Measurements from ENCODE around the gene RPRML. TPM values are rescaled to one million over a fixed set of nuclear protein-coding genes. Genes with fewer than 3 reads are reported as not detected.

RPRML gene
- total RNA-seq, 2 donors from 2014 or later = not detected

GRCh38 chr17:46951706-46952105 lies 27.3 kb downstream of the RPRML start:
- no peak for DNase-seq (ENCODE audit: low spot score)

DNA sequence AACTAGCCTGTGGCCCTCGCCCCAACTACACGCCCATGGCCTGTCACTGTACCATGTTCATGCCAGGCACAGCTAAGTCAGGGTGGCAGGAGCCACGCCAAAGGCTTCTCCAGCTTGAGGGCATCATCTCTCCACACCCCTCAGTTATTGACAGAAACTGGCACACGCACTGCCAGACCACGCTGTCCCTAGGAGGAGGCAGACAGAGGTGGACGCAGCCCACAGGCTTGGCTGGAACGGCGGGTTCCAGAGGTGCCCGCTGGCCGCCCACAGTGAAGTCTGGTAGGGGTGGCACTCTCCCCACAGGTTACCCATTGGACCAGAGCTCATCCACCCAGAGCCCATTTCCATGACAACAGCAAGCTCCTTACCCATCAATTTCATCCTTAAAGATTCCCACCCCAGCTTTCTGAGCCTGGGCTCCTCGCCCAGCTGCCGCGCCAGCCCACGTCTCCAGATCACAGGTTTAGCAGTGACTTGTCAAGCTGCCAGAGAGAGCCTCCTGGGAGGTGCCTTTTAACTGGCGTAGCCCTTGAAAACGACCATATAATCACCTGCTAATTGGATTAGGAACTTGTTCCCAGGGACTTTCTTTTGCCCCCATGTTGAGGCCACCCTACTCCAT lies 27.9 kb downstream of the RPRML start:
- no peak for DNase-seq (ENCODE audit: low spot score)
- TF ChIP-seq, protein P1, sequence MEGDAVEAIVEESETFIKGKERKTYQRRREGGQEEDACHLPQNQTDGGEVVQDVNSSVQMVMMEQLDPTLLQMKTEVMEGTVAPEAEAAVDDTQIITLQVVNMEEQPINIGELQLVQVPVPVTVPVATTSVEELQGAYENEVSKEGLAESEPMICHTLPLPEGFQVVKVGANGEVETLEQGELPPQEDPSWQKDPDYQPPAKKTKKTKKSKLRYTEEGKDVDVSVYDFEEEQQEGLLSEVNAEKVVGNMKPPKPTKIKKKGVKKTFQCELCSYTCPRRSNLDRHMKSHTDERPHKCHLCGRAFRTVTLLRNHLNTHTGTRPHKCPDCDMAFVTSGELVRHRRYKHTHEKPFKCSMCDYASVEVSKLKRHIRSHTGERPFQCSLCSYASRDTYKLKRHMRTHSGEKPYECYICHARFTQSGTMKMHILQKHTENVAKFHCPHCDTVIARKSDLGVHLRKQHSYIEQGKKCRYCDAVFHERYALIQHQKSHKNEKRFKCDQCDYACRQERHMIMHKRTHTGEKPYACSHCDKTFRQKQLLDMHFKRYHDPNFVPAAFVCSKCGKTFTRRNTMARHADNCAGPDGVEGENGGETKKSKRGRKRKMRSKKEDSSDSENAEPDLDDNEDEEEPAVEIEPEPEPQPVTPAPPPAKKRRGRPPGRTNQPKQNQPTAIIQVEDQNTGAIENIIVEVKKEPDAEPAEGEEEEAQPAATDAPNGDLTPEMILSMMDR (IDR thresholded peaks at IDR 0.05) = no peak
- peaks cover 0 to 14% of the 10 kb centered on the region in 2 donors for H3K4me1 ChIP-seq
- no peaks in the 10 kb centered on the region for H3K27me3 ChIP-seq
- peak overlapping the region; percentile 25 to 26 for H3K27ac ChIP-seq
- H3K36me3 ChIP-seq = no peaks in the 10 kb centered on the region
- H3K4me3 ChIP-seq = no peak overlapping the region
- H3K9me3 ChIP-seq = no peaks in the 10 kb centered on the region

More at GRCh38 chr17:46951706-46952105, 27.3 kb downstream of the RPRML start:
- no peaks in the 10 kb centered on the region for H3K36me3 ChIP-seq
- H3K4me3 ChIP-seq = no peak overlapping the region
- no peaks in the 10 kb centered on the region for H3K27me3 ChIP-seq
- TF ChIP-seq, protein P1 (IDR thresholded peaks at IDR 0.05) = no peak
- peaks cover 0 to 14% of the 10 kb centered on the region in 2 donors for H3K4me1 ChIP-seq
- peak overlapping the region in 1 of 2 donors; percentile 26 for H3K27ac ChIP-seq
- H3K9me3 ChIP-seq = no peaks in the 10 kb centered on the region

GRCh38 chr17:46950342-46950996 lies 28.6 kb downstream of the RPRML start:
- H3K27me3 ChIP-seq = no peaks in the 10 kb centered on the region
- DNase-seq (ENCODE audit: low spot score) = no peak
- TF ChIP-seq, protein P1 (IDR thresholded peaks at IDR 0.05) = no peak

GRCh38 chr17:46949291-46950174 lies 29.5 kb downstream of the RPRML start:
- no peak overlapping the region for H3K27ac ChIP-seq
- peaks cover 0 to 15% of the 10 kb centered on the region in 2 donors for H3K4me1 ChIP-seq
- TF ChIP-seq, protein P1 (IDR thresholded peaks at IDR 0.05) = no peak
- no peak overlapping the region for H3K4me3 ChIP-seq
- no peaks in the 10 kb centered on the region for H3K27me3 ChIP-seq
- no peaks in the 10 kb centered on the region for H3K9me3 ChIP-seq
- no peak for DNase-seq (ENCODE audit: low spot score)
- no peaks in the 10 kb centered on the region for H3K36me3 ChIP-seq

More at GRCh38 chr17:46950342-46950996, 28.6 kb downstream of the RPRML start:
- Histone ChIP-seq H3K4me1 (peaks cover 0 to 14% of the 10 kb centered on the region in 2 donors), H3K9me3 (no peaks in the 10 kb centered on the region), H3K4me3 (no peak overlapping the region), H3K27ac (peak overlapping the region; percentile 25 to 42), H3K36me3 (no peaks in the 10 kb centered on the region)

- Histone ChIP-seq H3K4me1 (peaks cover 0 to 25% of the 10 kb centered on the region in 2 donors), H3K27me3 (no peaks in the 10 kb centered on the region), H3K27ac (no peak overlapping the region), H3K36me3 (no peaks in the 10 kb centered on the region), H3K4me3 (no peak overlapping the region), H3K9me3 (no peaks in the 10 kb centered on the region)
- TF ChIP-seq, protein P1 (IDR thresholded peaks at IDR 0.05) = no peak
- DNase-seq (ENCODE audit: low spot score) = no peak
These were observed 30.5 kb downstream of the RPRML start for GRCh38 chr17:46948544-46948943.

Measured in right atrium auricular region (tissue), 2 donors.